ENCODE results near the gene SLC9A9. TPM values are rescaled to one million over a fixed set of nuclear protein-coding genes. Genes with fewer than 3 reads are reported as not detected.

Gene SLC9A9
- total RNA-seq, 1 donor: 3.5 TPM

- H3K4me3 ChIP-seq (ENCODE audit: low read depth, low read length): no peak overlapping the region
- no peak for DNase-seq (ENCODE audit: low read depth)
- no peak for TF ChIP-seq CTCF (IDR thresholded peaks at IDR 0.05; ENCODE audit: insufficient read depth, low read depth, low read length)
These were observed 263.8 kb downstream of the SLC9A9 start for GRCh38 chr3:143584474-143584873.

- no peak overlapping the region for H3K4me3 ChIP-seq (ENCODE audit: low read depth, low read length)
These were observed 266.1 kb downstream of the SLC9A9 start for GRCh38 chr3:143581972-143582722.

GRCh38 chr3:143578810-143579435 is 269.3 kb downstream of the SLC9A9 start:
- TF ChIP-seq CTCF (IDR thresholded peaks at IDR 0.05; ENCODE audit: insufficient read depth, low read depth, low read length): no peak
- H3K4me3 ChIP-seq (ENCODE audit: low read depth, low read length): no peak overlapping the region
- no peak for DNase-seq (ENCODE audit: low read depth)

More at GRCh38 chr3:143581972-143582722, 266.1 kb downstream of the SLC9A9 start:
- no peak for TF ChIP-seq CTCF (IDR thresholded peaks at IDR 0.05; ENCODE audit: insufficient read depth, low read depth, low read length)
- no peak for DNase-seq (ENCODE audit: low read depth)

GRCh38 chr3:143576568-143577270 is 271.5 kb downstream of the SLC9A9 start:
- TF ChIP-seq CTCF (IDR thresholded peaks at IDR 0.05; ENCODE audit: insufficient read depth, low read depth, low read length): no peak
- no peak overlapping the region for H3K4me3 ChIP-seq (ENCODE audit: low read depth, low read length)
- no peak for DNase-seq (ENCODE audit: low read depth)

GRCh38 chr3:143574933-143575332 is 273.3 kb downstream of the SLC9A9 start:
- no peak for TF ChIP-seq CTCF (IDR thresholded peaks at IDR 0.05; ENCODE audit: insufficient read depth, low read depth, low read length)
- DNase-seq (ENCODE audit: low read depth): no peak
- H3K4me3 ChIP-seq (ENCODE audit: low read depth, low read length): no peak overlapping the region

- H3K4me3 ChIP-seq (ENCODE audit: low read depth, low read length): no peak overlapping the region
- no peak for DNase-seq (ENCODE audit: low read depth)
- no peak for TF ChIP-seq CTCF (IDR thresholded peaks at IDR 0.05; ENCODE audit: insufficient read depth, low read depth, low read length)
These were observed 274.5 kb downstream of the SLC9A9 start for GRCh38 chr3:143573610-143574303.
